Activated naive CD4-positive, alpha-beta T cell treated with anti-CD3 and anti-CD28 coated beads, Interleukin-2, amount 50 U/mL, for 72 hours (primary cell): ENCODE measurements around the gene PLP1. TPM values are rescaled to one million over a fixed set of nuclear protein-coding genes. Genes with fewer than 3 reads are reported as not detected.

Experiments
- total RNA-seq, 2 donors: library from RNA; stranded (reverse); gene quantifications; one replicate each; pipeline ENCODE4 v1.2.3, GENCODE V29; 2022

PLP1 gene
- total RNA-seq, 2 donors from 2014 or later = not detected

Other genes starting within 250 kb of the PLP1 start
- 10 to 100 TPM; 18.5 to 19.0 TPM for gene TCEAL4, start 191.3 kb upstream of the PLP1 start, total RNA-seq
- gene TCEAL3, start 168.9 kb upstream of the PLP1 start, total RNA-seq = 1 to 10 TPM; 4.8 to 8.7 TPM
- gene TCEAL1, start 147.9 kb upstream of the PLP1 start, total RNA-seq = 10 to 100 TPM in 1 of 2 donors, 1 to 10 TPM in 1; 7.4 to 11.4 TPM
- gene MORF4L2, start 90.1 kb upstream of the PLP1 start, total RNA-seq = 100 to 1,000 TPM; 214 to 234 TPM
- gene TMEM31, start 65.9 kb upstream of the PLP1 start, total RNA-seq = 1 to 10 TPM in 1 of 2 donors, under 1 TPM in 1; 0.49 to 1.0 TPM
- under 1 TPM; 0.41 to 0.95 TPM for gene RAB9B, start 55.4 kb downstream of the PLP1 start, total RNA-seq
- gene TMSB15B, start 185.8 kb downstream of the PLP1 start, total RNA-seq = 10 to 100 TPM in 1 of 2 donors, 1 to 10 TPM in 1; 6.4 to 12.9 TPM
- not detected for gene H2BW1, start 236.9 kb downstream of the PLP1 start, total RNA-seq